ENCODE data around the gene PRRG2. TPM values are rescaled to one million over a fixed set of nuclear protein-coding genes. Genes with fewer than 3 reads are reported as not detected.

The PRRG2 gene
- total and polyA plus RNA-seq, 7 donors = 0.71 to 18.9 (median 12.7) TPM; not detected in 3

DNA sequence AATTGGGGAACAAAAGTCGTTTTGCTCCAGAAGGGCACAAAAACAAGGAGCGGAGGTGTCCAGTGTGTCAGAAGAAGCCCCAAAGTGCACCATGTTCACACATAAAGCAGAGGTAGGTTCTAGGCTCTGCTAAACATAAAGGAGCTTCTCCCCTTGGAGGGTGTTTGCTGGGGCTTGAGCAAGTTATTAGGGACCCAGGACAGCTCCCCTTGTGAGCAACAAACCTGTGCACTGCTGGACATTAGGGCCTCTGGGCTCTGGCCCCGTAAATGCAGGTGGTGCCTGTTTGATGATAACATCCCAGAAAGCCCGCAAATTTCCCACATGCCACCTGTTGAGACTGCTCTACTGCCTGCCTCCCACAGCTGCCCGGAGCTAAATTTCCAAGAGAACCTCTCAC, 42.5 kb upstream of the PRRG2 start:
- H3K36me3 ChIP-seq = peaks cover 0 to 31% (median 10%) of the 10 kb centered on the region in 4 donors
- DNase-seq = no peak
- H3K27me3 ChIP-seq = no peaks in the 10 kb centered on the region
- no peak overlapping the region for H3K27ac ChIP-seq
- H3K4me3 ChIP-seq = no peak overlapping the region
- H3K4me1 ChIP-seq = peaks cover 0 to 12% (median 8%) of the 10 kb centered on the region in 4 donors
- intact Hi-C loops (cut with DNase I) = no loop called here
- H3K9me3 ChIP-seq = no peaks in the 10 kb centered on the region
- 82% methylated on average over 5 of the region's 5 CpGs for WGBS, 2 donors
- TF ChIP-seq POLR2AphosphoS5 (IDR thresholded peaks at IDR 0.05) (no peak), EP300 (IDR thresholded peaks at IDR 0.05) (no peak), POLR2A (IDR thresholded peaks at IDR 0.05) (no peak)
- TF ChIP-seq, protein P1, sequence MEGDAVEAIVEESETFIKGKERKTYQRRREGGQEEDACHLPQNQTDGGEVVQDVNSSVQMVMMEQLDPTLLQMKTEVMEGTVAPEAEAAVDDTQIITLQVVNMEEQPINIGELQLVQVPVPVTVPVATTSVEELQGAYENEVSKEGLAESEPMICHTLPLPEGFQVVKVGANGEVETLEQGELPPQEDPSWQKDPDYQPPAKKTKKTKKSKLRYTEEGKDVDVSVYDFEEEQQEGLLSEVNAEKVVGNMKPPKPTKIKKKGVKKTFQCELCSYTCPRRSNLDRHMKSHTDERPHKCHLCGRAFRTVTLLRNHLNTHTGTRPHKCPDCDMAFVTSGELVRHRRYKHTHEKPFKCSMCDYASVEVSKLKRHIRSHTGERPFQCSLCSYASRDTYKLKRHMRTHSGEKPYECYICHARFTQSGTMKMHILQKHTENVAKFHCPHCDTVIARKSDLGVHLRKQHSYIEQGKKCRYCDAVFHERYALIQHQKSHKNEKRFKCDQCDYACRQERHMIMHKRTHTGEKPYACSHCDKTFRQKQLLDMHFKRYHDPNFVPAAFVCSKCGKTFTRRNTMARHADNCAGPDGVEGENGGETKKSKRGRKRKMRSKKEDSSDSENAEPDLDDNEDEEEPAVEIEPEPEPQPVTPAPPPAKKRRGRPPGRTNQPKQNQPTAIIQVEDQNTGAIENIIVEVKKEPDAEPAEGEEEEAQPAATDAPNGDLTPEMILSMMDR (IDR thresholded peaks at IDR 0.05) = no peak

DNA sequence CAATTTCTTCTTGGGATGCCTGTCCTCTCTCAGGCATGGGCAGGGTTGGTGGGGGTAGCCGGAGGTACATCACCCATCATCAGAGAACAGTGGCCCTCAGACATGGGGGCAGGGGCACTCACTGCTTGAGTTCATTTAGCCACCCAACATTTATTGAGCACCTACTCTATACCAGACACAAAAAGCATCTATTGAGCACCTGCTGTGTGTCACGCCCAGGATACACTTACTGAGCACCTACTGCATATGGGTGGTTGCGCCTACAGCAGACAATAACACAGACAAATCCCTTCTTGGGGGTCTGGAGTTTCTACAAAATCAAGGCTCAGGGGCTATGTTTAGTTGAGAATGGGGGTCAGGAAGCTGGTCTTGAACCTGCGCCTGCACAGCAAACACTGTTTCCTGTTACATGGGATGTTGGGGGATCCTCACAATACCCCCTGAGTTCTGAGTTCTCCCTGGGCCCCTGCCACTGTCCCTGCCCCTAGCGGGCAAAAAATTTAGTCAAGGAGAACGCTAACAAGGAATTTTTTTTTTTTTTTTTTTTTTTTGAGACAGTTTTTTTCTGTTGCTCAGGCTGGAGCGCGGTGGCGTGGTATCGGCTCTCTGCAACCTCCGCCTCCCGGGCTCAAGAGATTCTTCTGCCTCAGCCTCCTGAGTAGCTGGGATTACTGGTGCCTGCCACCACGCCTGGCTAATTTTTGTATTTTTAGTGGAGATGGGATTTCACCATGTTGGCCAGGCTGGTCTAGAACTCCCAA, 41.7 kb upstream of the PRRG2 start:
- 94 to 97% methylated on average over 13 of the region's 13 CpGs for WGBS, 2 donors
- no peak overlapping the region for H3K4me3 ChIP-seq
- no peaks in the 10 kb centered on the region for H3K9me3 ChIP-seq
- no peak for TF ChIP-seq POLR2A (IDR thresholded peaks at IDR 0.05)
- TF ChIP-seq, protein P1 (IDR thresholded peaks at IDR 0.05) = no peak
- no peak for TF ChIP-seq POLR2AphosphoS5 (IDR thresholded peaks at IDR 0.05)
- TF ChIP-seq EP300 (IDR thresholded peaks at IDR 0.05) = no peak
- peaks cover 0 to 5% (median 2%) of the 10 kb centered on the region in 4 donors for H3K4me1 ChIP-seq
- H3K27me3 ChIP-seq = no peaks in the 10 kb centered on the region
- no peak overlapping the region for H3K27ac ChIP-seq
- intact Hi-C loops (cut with DNase I) = no loop called here
- DNase-seq = no peak
- peaks cover 0 to 31% (median 10%) of the 10 kb centered on the region in 4 donors for H3K36me3 ChIP-seq

DNA sequence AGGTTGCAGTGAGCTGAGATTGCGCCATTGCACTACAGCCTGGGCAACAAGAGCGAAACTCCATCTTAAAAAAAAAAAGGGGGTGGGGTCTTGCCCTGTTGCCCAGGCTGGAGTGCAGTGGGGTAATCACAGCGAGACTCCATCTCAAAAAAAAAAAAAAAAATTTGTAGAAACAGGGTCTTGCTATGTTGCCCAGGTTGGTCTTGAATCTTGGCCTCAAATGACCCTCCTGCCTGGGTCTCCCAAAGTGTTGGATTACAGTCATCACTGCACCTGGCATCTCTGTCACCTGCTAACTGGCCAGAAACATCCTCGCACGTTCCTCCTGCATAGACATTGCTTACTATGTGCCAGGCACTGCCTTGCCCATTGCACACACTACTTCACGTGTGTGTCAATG, 39.2 kb upstream of the PRRG2 start:
- TF ChIP-seq, protein P1 (IDR thresholded peaks at IDR 0.05) = no peak
- no peak for TF ChIP-seq EP300 (IDR thresholded peaks at IDR 0.05)
- TF ChIP-seq POLR2A (IDR thresholded peaks at IDR 0.05) = no peak
- TF ChIP-seq POLR2AphosphoS5 (IDR thresholded peaks at IDR 0.05) = no peak
- DNase-seq = no peak
- H3K36me3 ChIP-seq = peaks cover 0 to 29% (median 9%) of the 10 kb centered on the region in 4 donors
- WGBS, 2 donors = 82 to 89% methylated on average over 6 of the region's 6 CpGs
- no peak overlapping the region for H3K4me3 ChIP-seq
- no peaks in the 10 kb centered on the region for H3K9me3 ChIP-seq
- no peak overlapping the region for H3K27ac ChIP-seq
- no peaks in the 10 kb centered on the region for H3K27me3 ChIP-seq
- H3K4me1 ChIP-seq = peaks cover 0 to 5% (median 2%) of the 10 kb centered on the region in 4 donors
- intact Hi-C loops (cut with DNase I) = no loop called here

DNA sequence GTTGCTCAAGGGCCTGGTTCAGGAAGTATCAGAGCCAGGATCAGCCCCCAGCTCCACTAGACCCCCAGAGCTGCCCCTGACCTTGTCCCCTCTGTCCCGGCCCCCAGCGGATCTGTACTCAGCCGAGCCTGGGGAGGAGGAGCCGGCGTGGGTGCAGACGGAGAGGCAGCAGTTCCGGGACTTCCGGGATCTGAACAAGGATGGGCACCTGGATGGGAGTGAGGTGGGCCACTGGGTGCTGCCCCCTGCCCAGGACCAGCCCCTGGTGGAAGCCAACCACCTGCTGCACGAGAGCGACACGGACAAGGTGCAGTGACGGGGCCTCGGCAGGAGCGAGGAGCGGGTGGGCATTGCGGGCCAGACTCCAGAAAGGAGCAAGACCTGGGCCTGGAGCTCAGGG, 38.7 kb upstream of the PRRG2 start:
- TF ChIP-seq POLR2AphosphoS5 (IDR thresholded peaks at IDR 0.05) = no peak
- TF ChIP-seq POLR2A (IDR thresholded peaks at IDR 0.05) = no peak
- no peaks in the 10 kb centered on the region for H3K9me3 ChIP-seq
- 88 to 94% methylated on average over 16 of the region's 16 CpGs for WGBS, 2 donors
- H3K4me1 ChIP-seq = peaks cover 0 to 5% (median 2%) of the 10 kb centered on the region in 4 donors
- intact Hi-C loops (cut with DNase I) = no loop called here
- no peaks in the 10 kb centered on the region for H3K27me3 ChIP-seq
- no peak overlapping the region for H3K4me3 ChIP-seq
- DNase-seq = no peak
- peaks cover 0 to 25% (median 7%) of the 10 kb centered on the region in 4 donors for H3K36me3 ChIP-seq
- H3K27ac ChIP-seq = no peak overlapping the region

DNA sequence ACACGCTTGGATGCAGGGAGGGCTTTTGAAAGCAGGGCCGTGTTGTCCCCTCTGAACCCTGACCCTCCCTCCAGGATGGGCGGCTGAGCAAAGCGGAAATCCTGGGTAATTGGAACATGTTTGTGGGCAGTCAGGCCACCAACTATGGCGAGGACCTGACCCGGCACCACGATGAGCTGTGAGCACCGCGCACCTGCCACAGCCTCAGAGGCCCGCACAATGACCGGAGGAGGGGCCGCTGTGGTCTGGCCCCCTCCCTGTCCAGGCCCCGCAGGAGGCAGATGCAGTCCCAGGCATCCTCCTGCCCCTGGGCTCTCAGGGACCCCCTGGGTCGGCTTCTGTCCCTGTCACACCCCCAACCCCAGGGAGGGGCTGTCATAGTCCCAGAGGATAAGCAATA, 38.1 kb upstream of the PRRG2 start:
- intact Hi-C loops (cut with DNase I) = no loop called here

More for the DNA sequence above, 38.1 kb upstream of the PRRG2 start:
- H3K9me3 ChIP-seq = no peaks in the 10 kb centered on the region
- H3K4me1 ChIP-seq = peaks cover 0 to 5% (median 2%) of the 10 kb centered on the region in 4 donors
- H3K27me3 ChIP-seq = no peaks in the 10 kb centered on the region
- TF ChIP-seq EP300 (IDR thresholded peaks at IDR 0.05) (no peak), POLR2AphosphoS5 (IDR thresholded peaks at IDR 0.05) (no peak), POLR2A (IDR thresholded peaks at IDR 0.05) (no peak)
- TF ChIP-seq, protein P1 (IDR thresholded peaks at IDR 0.05) = no peak
- DNase-seq = no peak
- H3K27ac ChIP-seq = no peak overlapping the region
- H3K4me3 ChIP-seq = no peak overlapping the region
- peaks cover 0 to 25% (median 7%) of the 10 kb centered on the region in 4 donors for H3K36me3 ChIP-seq
- WGBS, 2 donors = 86 to 91% methylated on average over 14 of the region's 14 CpGs

Measured in sigmoid colon (tissue), 7 donors.